GM23338 (cell line): ENCODE measurements around the gene ANKRD2. TPM values are rescaled to one million over a fixed set of nuclear protein-coding genes. Genes with fewer than 3 reads are reported as not detected.

Source experiments
- ATAC-seq: fragments of 200-7000 bp; cut with Tn5 transposase; 3 replicates; pipeline ENCODE4 v1.9.1; 2020
- DNase-seq: peaks from one replicate; pipeline ENCODE4 v3.0.0-alpha.2; 2015; ENCODE audit warnings: low spot score
- H2AFZ ChIP-seq: fragments of 200-600 bp; sonication (generic); 2 replicates; pipeline ENCODE4 v1.8.0; 2016; ENCODE audit warnings: antibody characterized with exemption, mild to moderate bottlenecking, moderate library complexity
- H3F3A ChIP-seq: fragments of 200-600 bp; sonication (generic); replicated peaks from 2 replicates; pipeline ENCODE4 v1.8.0; 2017; ENCODE audit warnings: antibody characterized with exemption, mixed run types, low read depth
- H3K27ac ChIP-seq: fragments of 200-600 bp; sonication (generic); 2 replicates; pipeline ENCODE4 v1.6.1; 2016; ENCODE audit warnings: low read depth
- H3K27me3 ChIP-seq: fragments of 200-600 bp; sonication (generic); 2 replicates; pipeline ENCODE4 v1.8.0; 2016; ENCODE audit warnings: mild to moderate bottlenecking, mixed run types, moderate library complexity; ENCODE audit not compliant: insufficient read depth
- H3K36me3 ChIP-seq: fragments of 200-600 bp; sonication (generic); 2 replicates; pipeline ENCODE4 v1.8.0; 2016; ENCODE audit warnings: mild to moderate bottlenecking; ENCODE audit not compliant: insufficient read depth
- H3K4me1 ChIP-seq: fragments of 200-600 bp; sonication (generic); 2 replicates; pipeline ENCODE4 v1.8.0; 2016; ENCODE audit warnings: mild to moderate bottlenecking, moderate library complexity; ENCODE audit not compliant: insufficient read depth
- H3K4me2 ChIP-seq: fragments of 200-600 bp; sonication (generic); 2 replicates; pipeline ENCODE4 v1.7.1; 2017; ENCODE audit warnings: mixed run types
- H3K4me3 ChIP-seq: fragments of 200-600 bp; sonication (generic); 2 replicates; pipeline ENCODE4 v1.6.1; 2016; ENCODE audit warnings: mixed run types
- H3K79me2 ChIP-seq: fragments of 200-600 bp; sonication (generic); replicated peaks from 2 replicates; pipeline ENCODE4 v1.8.0; 2017; ENCODE audit warnings: mild to moderate bottlenecking; ENCODE audit not compliant: insufficient read depth
- H3K9me2 ChIP-seq: fragments of 200-600 bp; sonication (generic); 2 replicates; pipeline ENCODE4 v1.8.0; 2017; ENCODE audit not compliant: insufficient read depth
- H4K20me1 ChIP-seq: fragments of 200-600 bp; sonication (generic); replicated peaks from 2 replicates; pipeline ENCODE4 v1.8.0; 2017; ENCODE audit warnings: mild to moderate bottlenecking; ENCODE audit not compliant: insufficient read depth
- H3K27ac Mint-ChIP-seq: 2 replicates; pipeline ENCODE4 v1.8.0; 2020; ENCODE audit warnings: inconsistent platforms, mild to moderate bottlenecking, moderate library complexity, mixed read lengths
- H3K27me3 Mint-ChIP-seq: 3 replicates; pipeline ENCODE4 v1.8.0; 2022; ENCODE audit warnings: low read depth, mild to moderate bottlenecking, moderate library complexity, mixed read lengths, inconsistent platforms; ENCODE audit not compliant: insufficient read depth, poor library complexity
- H3K36me3 Mint-ChIP-seq: 3 replicates; pipeline ENCODE4 v1.8.0; 2021; ENCODE audit warnings: low read depth, mild to moderate bottlenecking, inconsistent platforms, moderate library complexity, mixed read lengths
- H3K4me1 Mint-ChIP-seq: 3 replicates; pipeline ENCODE4 v1.8.0; 2020; ENCODE audit warnings: mild to moderate bottlenecking, inconsistent platforms, mixed read lengths
- H3K4me3 Mint-ChIP-seq: 3 replicates; pipeline ENCODE4 v1.8.0; 2021; ENCODE audit warnings: moderate library complexity, mild to moderate bottlenecking, inconsistent platforms, mixed read lengths
- H3K9me3 Mint-ChIP-seq: 3 replicates; pipeline ENCODE4 v1.8.0; 2020; ENCODE audit warnings: moderate library complexity, mild to moderate bottlenecking, inconsistent platforms, mixed read lengths
- CREB1 ChIP-seq: fragments of 250-450 bp; sonication (Bioruptor Pico); IDR thresholded peaks from 2 replicates; pipeline ENCODE4 v1.5.0; 2020; ENCODE audit warnings: low read depth, mild to moderate bottlenecking, moderate library complexity
- ETS1 ChIP-seq: IDR thresholded peaks from 2 replicates; pipeline ENCODE4 v1.6.1; 2016; ENCODE audit warnings: antibody characterized with exemption
- EZH2 ChIP-seq: fragments of 200-600 bp; sonication (generic); IDR thresholded peaks from one replicate; pipeline ENCODE4 v1.8.0; 2017; ENCODE audit warnings: antibody characterized with exemption, mild to moderate bottlenecking, low read depth; ENCODE audit not compliant: unreplicated experiment
- EZH2phosphoT487 ChIP-seq: fragments of 200-600 bp; sonication (generic); IDR thresholded peaks from one replicate; pipeline ENCODE4 v1.8.1; 2018; ENCODE audit warnings: antibody characterized with exemption; ENCODE audit not compliant: unreplicated experiment
- JUNB ChIP-seq: IDR thresholded peaks from one replicate; pipeline ENCODE4 v1.6.1; 2016; ENCODE audit warnings: antibody characterized with exemption; ENCODE audit not compliant: unreplicated experiment
- NANOG ChIP-seq: IDR thresholded peaks from 2 replicates; pipeline ENCODE4 v1.6.1; 2016; ENCODE audit warnings: antibody characterized with exemption, borderline replicate concordance
- POLR2AphosphoS5 ChIP-seq: IDR thresholded peaks from 2 replicates; pipeline ENCODE4 v1.6.1; 2016; ENCODE audit warnings: antibody characterized with exemption, low read depth
- REST ChIP-seq: IDR thresholded peaks from one replicate; pipeline ENCODE4 v1.6.1; 2018; ENCODE audit warnings: antibody characterized with exemption; ENCODE audit not compliant: unreplicated experiment
- STAT1 ChIP-seq: IDR thresholded peaks from one replicate; pipeline ENCODE4 v1.6.1; 2016; ENCODE audit warnings: antibody characterized with exemption; ENCODE audit not compliant: unreplicated experiment
- ZNF114 ChIP-seq: fragments of 250-450 bp; sonication (Bioruptor Pico); IDR thresholded peaks from 2 replicates; pipeline ENCODE4 v1.5.0; 2020; ENCODE audit warnings: mild to moderate bottlenecking, moderate library complexity
- ZNF331 ChIP-seq: fragments of 250-450 bp; sonication (Bioruptor Pico); IDR thresholded peaks from 2 replicates; pipeline ENCODE4 v1.5.0; 2020; ENCODE audit warnings: low read depth, mild to moderate bottlenecking, moderate library complexity
- polyA plus RNA-seq: library from polyadenylated mRNA; unstranded; fragments of >200 nt; fragmentation: Nextera tagmentation; extraction: Ambion mirVana; gene quantifications from 2 replicates; pipeline ENCODE4 v1.2.1, GENCODE V29; 2016
- total RNA-seq: library from RNA; depleted of rRNA; stranded (reverse); fragments of >200 nt; shearing (Covaris generic); gene quantifications from 2 replicates; pipeline ENCODE4 v1.2.3, GENCODE V29; 2014
- TF ChIP-seq, protein P1 (sequence below), 2 experiments: fragments of 200-600 bp in 1 of 2; sonication (generic) in 1 of 2; conservative IDR thresholded peaks; 2 replicates each; pipeline versions ENCODE4 v1.5.1 to v1.6.1; 2016 to 2017; ENCODE audit warnings: antibody characterized with exemption in 2 of 2, low read depth in 2 of 2, mild to moderate bottlenecking in 2 of 2, moderate library complexity in 1 of 2
- TF ChIP-seq, protein P2 (sequence below): fragments of 250-450 bp; sonication (Bioruptor Pico); IDR thresholded peaks from 2 replicates; pipeline ENCODE4 v1.5.0; 2020; ENCODE audit warnings: mild to moderate bottlenecking, moderate library complexity

Gene ANKRD2
- total and polyA plus RNA-seq, 2 experiments from 2014 or later = not detected

- H3K9me3 Mint-ChIP-seq = no peaks in the 10 kb centered on the region
- ATAC-seq (no peak), DNase-seq (no peak)
- Histone ChIP-seq H3K4me1 (no peaks in the 10 kb centered on the region), H3K36me3 (no peaks in the 10 kb centered on the region), H3K27ac (no peak overlapping the region), H3K4me2 (no peak overlapping the region), H4K20me1 (no peaks in the 10 kb centered on the region), H3K4me3 (no peak overlapping the region), H2AFZ (no peak overlapping the region), H3K27me3 (no peaks in the 10 kb centered on the region), H3K9me2 (0 out of 2 replicates have a peak, but pooled peaks cover 3% of the 10 kb centered on the region), H3F3A (no peaks in the 10 kb centered on the region), H3K79me2 (no peaks in the 10 kb centered on the region)
- TF ChIP-seq EZH2 (no peak), REST (no peak), POLR2AphosphoS5 (no peak), ETS1 (no peak), ZNF114 (no peak), CREB1 (no peak), ZNF331 (no peak), EZH2phosphoT487 (no peak), NANOG (no peak), STAT1 (no peak), JUNB (no peak)
- TF ChIP-seq, protein P1, sequence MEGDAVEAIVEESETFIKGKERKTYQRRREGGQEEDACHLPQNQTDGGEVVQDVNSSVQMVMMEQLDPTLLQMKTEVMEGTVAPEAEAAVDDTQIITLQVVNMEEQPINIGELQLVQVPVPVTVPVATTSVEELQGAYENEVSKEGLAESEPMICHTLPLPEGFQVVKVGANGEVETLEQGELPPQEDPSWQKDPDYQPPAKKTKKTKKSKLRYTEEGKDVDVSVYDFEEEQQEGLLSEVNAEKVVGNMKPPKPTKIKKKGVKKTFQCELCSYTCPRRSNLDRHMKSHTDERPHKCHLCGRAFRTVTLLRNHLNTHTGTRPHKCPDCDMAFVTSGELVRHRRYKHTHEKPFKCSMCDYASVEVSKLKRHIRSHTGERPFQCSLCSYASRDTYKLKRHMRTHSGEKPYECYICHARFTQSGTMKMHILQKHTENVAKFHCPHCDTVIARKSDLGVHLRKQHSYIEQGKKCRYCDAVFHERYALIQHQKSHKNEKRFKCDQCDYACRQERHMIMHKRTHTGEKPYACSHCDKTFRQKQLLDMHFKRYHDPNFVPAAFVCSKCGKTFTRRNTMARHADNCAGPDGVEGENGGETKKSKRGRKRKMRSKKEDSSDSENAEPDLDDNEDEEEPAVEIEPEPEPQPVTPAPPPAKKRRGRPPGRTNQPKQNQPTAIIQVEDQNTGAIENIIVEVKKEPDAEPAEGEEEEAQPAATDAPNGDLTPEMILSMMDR (conservative IDR thresholded peaks at IDR 0.05; ENCODE audit: low read depth in 2 of 2) = no peak
- TF ChIP-seq, protein P2, sequence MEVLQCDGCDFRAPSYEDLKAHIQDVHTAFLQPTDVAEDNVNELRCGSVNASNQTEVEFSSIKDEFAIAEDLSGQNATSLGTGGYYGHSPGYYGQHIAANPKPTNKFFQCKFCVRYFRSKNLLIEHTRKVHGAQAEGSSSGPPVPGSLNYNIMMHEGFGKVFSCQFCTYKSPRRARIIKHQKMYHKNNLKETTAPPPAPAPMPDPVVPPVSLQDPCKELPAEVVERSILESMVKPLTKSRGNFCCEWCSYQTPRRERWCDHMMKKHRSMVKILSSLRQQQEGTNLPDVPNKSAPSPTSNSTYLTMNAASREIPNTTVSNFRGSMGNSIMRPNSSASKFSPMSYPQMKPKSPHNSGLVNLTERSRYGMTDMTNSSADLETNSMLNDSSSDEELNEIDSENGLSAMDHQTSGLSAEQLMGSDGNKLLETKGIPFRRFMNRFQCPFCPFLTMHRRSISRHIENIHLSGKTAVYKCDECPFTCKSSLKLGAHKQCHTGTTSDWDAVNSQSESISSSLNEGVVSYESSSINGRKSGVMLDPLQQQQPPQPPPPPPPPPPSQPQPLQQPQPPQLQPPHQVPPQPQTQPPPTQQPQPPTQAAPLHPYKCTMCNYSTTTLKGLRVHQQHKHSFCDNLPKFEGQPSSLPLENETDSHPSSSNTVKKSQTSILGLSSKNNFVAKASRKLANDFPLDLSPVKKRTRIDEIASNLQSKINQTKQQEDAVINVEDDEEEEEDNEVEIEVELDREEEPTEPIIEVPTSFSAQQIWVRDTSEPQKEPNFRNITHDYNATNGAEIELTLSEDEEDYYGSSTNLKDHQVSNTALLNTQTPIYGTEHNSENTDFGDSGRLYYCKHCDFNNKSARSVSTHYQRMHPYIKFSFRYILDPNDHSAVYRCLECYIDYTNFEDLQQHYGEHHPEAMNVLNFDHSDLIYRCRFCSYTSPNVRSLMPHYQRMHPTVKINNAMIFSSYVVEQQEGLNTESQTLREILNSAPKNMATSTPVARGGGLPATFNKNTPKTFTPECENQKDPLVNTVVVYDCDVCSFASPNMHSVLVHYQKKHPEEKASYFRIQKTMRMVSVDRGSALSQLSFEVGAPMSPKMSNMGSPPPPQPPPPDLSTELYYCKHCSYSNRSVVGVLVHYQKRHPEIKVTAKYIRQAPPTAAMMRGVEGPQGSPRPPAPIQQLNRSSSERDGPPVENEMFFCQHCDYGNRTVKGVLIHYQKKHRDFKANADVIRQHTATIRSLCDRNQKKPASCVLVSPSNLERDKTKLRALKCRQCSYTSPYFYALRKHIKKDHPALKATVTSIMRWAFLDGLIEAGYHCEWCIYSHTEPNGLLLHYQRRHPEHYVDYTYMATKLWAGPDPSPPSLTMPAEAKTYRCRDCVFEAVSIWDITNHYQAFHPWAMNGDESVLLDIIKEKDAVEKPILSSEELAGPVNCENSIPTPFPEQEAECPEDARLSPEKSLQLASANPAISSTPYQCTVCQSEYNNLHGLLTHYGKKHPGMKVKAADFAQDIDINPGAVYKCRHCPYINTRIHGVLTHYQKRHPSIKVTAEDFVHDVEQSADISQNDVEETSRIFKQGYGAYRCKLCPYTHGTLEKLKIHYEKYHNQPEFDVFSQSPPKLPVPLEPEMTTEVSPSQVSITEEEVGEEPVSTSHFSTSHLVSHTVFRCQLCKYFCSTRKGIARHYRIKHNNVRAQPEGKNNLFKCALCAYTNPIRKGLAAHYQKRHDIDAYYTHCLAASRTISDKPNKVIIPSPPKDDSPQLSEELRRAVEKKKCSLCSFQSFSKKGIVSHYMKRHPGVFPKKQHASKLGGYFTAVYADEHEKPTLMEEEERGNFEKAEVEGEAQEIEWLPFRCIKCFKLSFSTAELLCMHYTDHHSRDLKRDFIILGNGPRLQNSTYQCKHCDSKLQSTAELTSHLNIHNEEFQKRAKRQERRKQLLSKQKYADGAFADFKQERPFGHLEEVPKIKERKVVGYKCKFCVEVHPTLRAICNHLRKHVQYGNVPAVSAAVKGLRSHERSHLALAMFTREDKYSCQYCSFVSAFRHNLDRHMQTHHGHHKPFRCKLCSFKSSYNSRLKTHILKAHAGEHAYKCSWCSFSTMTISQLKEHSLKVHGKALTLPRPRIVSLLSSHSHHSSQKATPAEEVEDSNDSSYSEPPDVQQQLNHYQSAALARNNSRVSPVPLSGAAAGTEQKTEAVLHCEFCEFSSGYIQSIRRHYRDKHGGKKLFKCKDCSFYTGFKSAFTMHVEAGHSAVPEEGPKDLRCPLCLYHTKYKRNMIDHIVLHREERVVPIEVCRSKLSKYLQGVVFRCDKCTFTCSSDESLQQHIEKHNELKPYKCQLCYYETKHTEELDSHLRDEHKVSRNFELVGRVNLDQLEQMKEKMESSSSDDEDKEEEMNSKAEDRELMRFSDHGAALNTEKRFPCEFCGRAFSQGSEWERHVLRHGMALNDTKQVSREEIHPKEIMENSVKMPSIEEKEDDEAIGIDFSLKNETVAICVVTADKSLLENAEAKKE = no peak
- H3K4me3 Mint-ChIP-seq = no peak overlapping the region
- peaks cover 6% of the 10 kb centered on the region for H3K27me3 Mint-ChIP-seq
- no peak overlapping the region for H3K27ac Mint-ChIP-seq
- no peaks in the 10 kb centered on the region for H3K4me1 Mint-ChIP-seq
- H3K36me3 Mint-ChIP-seq = no peaks in the 10 kb centered on the region
Measured at GRCh38 chr10:97590748-97591495, 18.3 kb downstream of the ANKRD2 start.
